Stimulated activated CD8-positive, alpha-beta memory T cell treated with anti-CD3 and anti-CD28 coated beads, Interleukin-7, amount 100 ng/mL, for 4 hours (primary cell): ENCODE measurements around the gene CCDC186.
"Not testable (repeated sequence)": the region's sequence is repeated elsewhere in the genome, so short reads cannot be mapped to it uniquely, and the experiment has no call there.

ENCODE experiments used
- DNase-seq, 2 donors: peaks; one replicate each; pipeline ENCODE4 v3.0.0-alpha.2; 2020; ENCODE audit warnings: low read depth in 2 of 2

CCDC186 gene

GRCh38 chr10:114173603-114173920, 441 bp downstream of the CCDC186 start:
- DNase-seq: no peak

- no peak for DNase-seq
Observed at GRCh38 chr10:114172776-114173602, 1.0 kb downstream of the CCDC186 start.

- DNase-seq: no peak
Observed at GRCh38 chr10:114172216-114172615, 1.8 kb downstream of the CCDC186 start.

GRCh38 chr10:114168450-114169009, 5.5 kb downstream of the CCDC186 start:
- DNase-seq: no peak

- no peak for DNase-seq
Observed at GRCh38 chr10:114167985-114168384, 6.0 kb downstream of the CCDC186 start.

GRCh38 chr10:114166494-114166893, 7.5 kb downstream of the CCDC186 start:
- no peak for DNase-seq

GRCh38 chr10:114166043-114166442, 8.0 kb downstream of the CCDC186 start:
- no peak for DNase-seq

- DNase-seq: no peak
Observed at GRCh38 chr10:114163062-114163461, 10.9 kb downstream of the CCDC186 start.

GRCh38 chr10:114157912-114158311, 16.1 kb downstream of the CCDC186 start:
- no peak for DNase-seq

GRCh38 chr10:114151892-114152291, 22.1 kb downstream of the CCDC186 start:
- DNase-seq: no peak

- DNase-seq: no peak
Observed at GRCh38 chr10:114151486-114151885, 22.5 kb downstream of the CCDC186 start.

GRCh38 chr10:114149476-114149875, 24.5 kb downstream of the CCDC186 start:
- DNase-seq: not testable (repeated sequence)

- no peak for DNase-seq
Observed at GRCh38 chr10:114143160-114143559, 30.8 kb downstream of the CCDC186 start.

GRCh38 chr10:114142018-114142417, 32.0 kb downstream of the CCDC186 start:
- no peak for DNase-seq

GRCh38 chr10:114140827-114141226, 33.2 kb downstream of the CCDC186 start:
- not testable (repeated sequence) for DNase-seq

- no peak for DNase-seq
Observed at GRCh38 chr10:114140036-114140435, 34.0 kb downstream of the CCDC186 start.

GRCh38 chr10:114138581-114138980, 35.4 kb downstream of the CCDC186 start:
- DNase-seq: no peak

- DNase-seq: no peak
Observed at GRCh38 chr10:114135476-114135875, 38.5 kb downstream of the CCDC186 start.

- no peak for DNase-seq
Observed at GRCh38 chr10:114131094-114131493, 42.9 kb downstream of the CCDC186 start.

- no peak for DNase-seq
Observed at GRCh38 chr10:114121031-114121430, 53.0 kb downstream of the CCDC186 start.

- no peak for DNase-seq
Observed at GRCh38 chr10:114118514-114118913, 55.5 kb downstream of the CCDC186 start.

- DNase-seq: no peak
Observed at GRCh38 chr10:114117728-114118127, 56.3 kb downstream of the CCDC186 start.

GRCh38 chr10:114115661-114116445, 58.1 kb downstream of the CCDC186 start:
- DNase-seq: no peak
